Measurements from ENCODE around the gene CTBP2. TPM values are rescaled to one million over a fixed set of nuclear protein-coding genes. Genes with fewer than 3 reads are reported as not detected.

CTBP2 gene
- total RNA-seq, 4 donors from 2014 or later = 92.4 to 136 (median 125) TPM

GRCh38 chr10:125121003-125121402 lies 39.4 kb downstream of the CTBP2 start:
- Histone ChIP-seq H3K27me3 (no peaks in the 10 kb centered on the region), H3K4me3 (replicated peaks in 1 of 3) (no peak overlapping the region), H3K27ac (peak overlapping the region in 1 of 3 donors; percentile 37), H3K9me3 (no peaks in the 10 kb centered on the region), H3K36me3 (no peaks in the 10 kb centered on the region), H3K4me1 (peaks cover 61 to 98% of the 10 kb centered on the region in 2 donors)
- TF ChIP-seq CTCF (IDR thresholded peaks at IDR 0.05) (no peak), POLR2A (IDR thresholded peaks at IDR 0.05) (no peak)
- DNase-seq = peak; percentile 16 to 29
- 95 to 99% methylated on average over 8 of the region's 8 CpGs for WGBS, 2 donors
- intact Hi-C loops (cut with DNase I) = no loop called here

GRCh38 chr10:125120053-125120710 lies 40.2 kb downstream of the CTBP2 start:
- H3K4me3 ChIP-seq (replicated peaks in 1 of 3) = no peak overlapping the region

GRCh38 chr10:125118701-125119100 lies 41.7 kb downstream of the CTBP2 start:
- Histone ChIP-seq H3K4me3 (replicated peaks in 1 of 3) (no peak overlapping the region), H3K27ac (peak overlapping the region; percentile 63 to 80 (median 70)), H3K36me3 (no peaks in the 10 kb centered on the region), H3K9me3 (no peaks in the 10 kb centered on the region), H3K27me3 (no peaks in the 10 kb centered on the region), H3K4me1 (peaks cover 70 to 99% of the 10 kb centered on the region in 2 donors)
- peak in 1 of 2 donors; percentile 4 for DNase-seq
- 89 to 92% methylated on average over 9 to 10 of the region's 10 CpGs for WGBS, 2 donors
- TF ChIP-seq CTCF (IDR thresholded peaks at IDR 0.05) (no peak), POLR2A (IDR thresholded peaks at IDR 0.05) (no peak)
- intact Hi-C loops (cut with DNase I) = no loop called here

More at GRCh38 chr10:125120053-125120710, 40.2 kb downstream of the CTBP2 start:
- 69 to 73% methylated on average over 11 of the region's 11 CpGs for WGBS, 2 donors
- Histone ChIP-seq H3K27ac (peak overlapping the region in 1 of 3 donors; percentile 37), H3K4me1 (peaks cover 62 to 98% of the 10 kb centered on the region in 2 donors), H3K36me3 (no peaks in the 10 kb centered on the region), H3K9me3 (no peaks in the 10 kb centered on the region), H3K27me3 (no peaks in the 10 kb centered on the region)
- intact Hi-C loops (cut with DNase I) = no loop called here
- peak in 1 of 2 donors; percentile 4 for DNase-seq
- no peak for TF ChIP-seq CTCF (IDR thresholded peaks at IDR 0.05)
- TF ChIP-seq POLR2A (IDR thresholded peaks at IDR 0.05) = no peak

GRCh38 chr10:125118011-125118611 lies 42.3 kb downstream of the CTBP2 start:
- H3K9me3 ChIP-seq = no peaks in the 10 kb centered on the region
- H3K27me3 ChIP-seq = no peaks in the 10 kb centered on the region
- intact Hi-C loops (cut with DNase I) = no loop called here
- 28 to 29% methylated on average over 14 of the region's 14 CpGs for WGBS, 2 donors
- H3K4me1 ChIP-seq = peaks cover 70 to 98% of the 10 kb centered on the region in 2 donors
- no peaks in the 10 kb centered on the region for H3K36me3 ChIP-seq
- H3K27ac ChIP-seq = peak overlapping the region; percentile 63 to 80 (median 70)
- DNase-seq = peak; percentile 69 to 78
- no peak overlapping the region for H3K4me3 ChIP-seq (replicated peaks in 1 of 3)
- TF ChIP-seq POLR2A (IDR thresholded peaks at IDR 0.05) (no peak), CTCF (IDR thresholded peaks at IDR 0.05) (no peak)

All from thyroid gland (tissue), 4 donors.